CD14-positive monocyte (primary cell): ENCODE measurements around the gene CTNNA3. TPM values are rescaled to one million over a fixed set of nuclear protein-coding genes. Genes with fewer than 3 reads are reported as not detected.

Source experiments
- DNase-seq, 3 donors: peaks; one replicate each; pipeline ENCODE4 v3.0.0-alpha.2; 2011 to 2022
- H2AFZ ChIP-seq: 2 replicates; pipeline ENCODE4 v1.6.0; 2012; ENCODE audit warnings: mild to moderate bottlenecking, low read depth, low read length, inconsistent platforms; ENCODE audit not compliant: insufficient read depth, poor library complexity, severe bottlenecking
- H3K27ac ChIP-seq, 2 donors: 1 replicate in 1 of 2; 2 replicates in 1 of 2; pipeline ENCODE4 v1.5.1; 2012 to 2013; ENCODE audit warnings: low read length in 2 of 2, control low read depth in 1 of 2, inconsistent platforms in 1 of 2, low read depth in 1 of 2, mild to moderate bottlenecking in 1 of 2
- H3K27me3 ChIP-seq, 2 donors: one replicate each; pipeline versions ENCODE4 v1.6.0 to v1.6.1; 2011 to 2013; ENCODE audit warnings: low read length in 2 of 2; ENCODE audit not compliant: control insufficient read depth in 2 of 2, insufficient read depth in 2 of 2
- H3K36me3 ChIP-seq, 2 donors: replicated peaks in 1 of 2; 1 replicate in 1 of 2; 2 replicates in 1 of 2; pipeline versions ENCODE4 v1.5.1 to v1.6.1; 2012 to 2013; ENCODE audit warnings: low read length in 2 of 2, control low read depth in 1 of 2, inconsistent platforms in 1 of 2, mild to moderate bottlenecking in 1 of 2; ENCODE audit not compliant: insufficient read depth in 2 of 2, control insufficient read depth in 1 of 2
- H3K4me1 ChIP-seq, 2 donors: 1 replicate in 1 of 2; 2 replicates in 1 of 2; pipeline versions ENCODE4 v1.5.1 to v1.6.1; 2012 to 2013; ENCODE audit warnings: low read length in 2 of 2, control low read depth in 1 of 2, inconsistent platforms in 1 of 2, mild to moderate bottlenecking in 1 of 2, moderate library complexity in 1 of 2; ENCODE audit not compliant: insufficient read depth in 2 of 2, control insufficient read depth in 1 of 2
- H3K4me2 ChIP-seq: replicated peaks from 2 replicates; pipeline ENCODE3; 2012; ENCODE audit warnings: low read length, moderate library complexity, mild to moderate bottlenecking; ENCODE audit not compliant: poor library complexity, severe bottlenecking; ENCODE audit errors: extremely low read depth
- H3K4me3 ChIP-seq, 3 experiments: fragments of 200-600 bp in 1 of 3; sonication (generic) in 1 of 3; replicated peaks in 1 of 3; 1 replicate in 2 of 3; 2 replicates in 1 of 3; pipeline ENCODE4 v1.5.1; 2011 to 2013; ENCODE audit warnings: low read length in 3 of 3, mild to moderate bottlenecking in 3 of 3, control low read depth in 2 of 3, low read depth in 2 of 3, inconsistent platforms in 1 of 3, moderate library complexity in 1 of 3
- H3K79me2 ChIP-seq: 2 replicates; pipeline ENCODE4 v1.6.0; 2012; ENCODE audit warnings: mild to moderate bottlenecking, control low read depth, inconsistent platforms, low read length, moderate library complexity; ENCODE audit not compliant: insufficient read depth
- H3K9ac ChIP-seq: 2 replicates; pipeline ENCODE4 v1.6.0; 2017; ENCODE audit warnings: low read length, mild to moderate bottlenecking; ENCODE audit not compliant: insufficient read depth, poor library complexity, severe bottlenecking
- H3K9me3 ChIP-seq, 2 donors: replicated peaks in 1 of 2; 1 replicate in 1 of 2; 2 replicates in 1 of 2; pipeline versions ENCODE4 v1.5.1 to v1.6.1; 2012 to 2013; ENCODE audit warnings: low read length in 2 of 2, control low read depth in 1 of 2; ENCODE audit not compliant: control insufficient read depth in 1 of 2, insufficient read depth in 1 of 2
- H4K20me1 ChIP-seq: 2 replicates; pipeline ENCODE4 v1.6.0; 2012; ENCODE audit warnings: mild to moderate bottlenecking, low read length, control low read depth, moderate library complexity; ENCODE audit not compliant: insufficient read depth
- H3K27ac Mint-ChIP-seq, 7 donors: one replicate each; pipeline ENCODE4 v1.8.0; 2020; ENCODE audit warnings: mild to moderate bottlenecking in 7 of 7, mixed read lengths in 7 of 7, moderate library complexity in 6 of 7, inconsistent platforms in 2 of 7
- H3K27me3 Mint-ChIP-seq, 3 donors: one replicate each; pipeline ENCODE4 v1.8.0; 2021 to 2022; ENCODE audit warnings: low read depth in 3 of 3, mild to moderate bottlenecking in 3 of 3, mixed read lengths in 3 of 3, moderate library complexity in 3 of 3, inconsistent platforms in 1 of 3
- H3K36me3 Mint-ChIP-seq, 2 donors: one replicate each; pipeline ENCODE4 v1.8.0; 2020; ENCODE audit warnings: mixed read lengths in 2 of 2, inconsistent platforms in 1 of 2, mild to moderate bottlenecking in 1 of 2
- H3K4me1 Mint-ChIP-seq: one replicate; pipeline ENCODE4 v1.8.0; 2020; ENCODE audit warnings: mild to moderate bottlenecking, mixed read lengths
- H3K4me3 Mint-ChIP-seq, 2 donors: one replicate each; pipeline ENCODE4 v1.8.0; 2020; ENCODE audit warnings: mild to moderate bottlenecking in 2 of 2, mixed read lengths in 2 of 2, moderate library complexity in 1 of 2
- H3K9me3 Mint-ChIP-seq, 7 donors: one replicate each; pipeline ENCODE4 v1.8.0; 2020 to 2022; ENCODE audit warnings: mixed read lengths in 7 of 7, mild to moderate bottlenecking in 6 of 7, moderate library complexity in 6 of 7, inconsistent platforms in 2 of 7
- WGBS: methylation state at CpG from one replicate; pipeline ENCODE4 v1.1.5; 2013; ENCODE audit warnings: missing lambda C conversion rate; ENCODE audit not compliant: insufficient coverage; 5-methylcytosine and 5-hydroxymethylcytosine counted together
- intact Hi-C, 2 donors: fragments of 100-400 bp; cut with micrococcal nuclease; formaldehyde crosslinking; loops; one replicate each; pipeline versions ENCODE4 v1.15.0 to v1.15.1; 2023
- polyA plus RNA-seq, 3 donors: library from polyadenylated mRNA; depleted of rRNA in 1 of 3; unstranded in 2 of 3; stranded (reverse) in 1 of 3; fragments of 300-500 nt in 2 of 3; fragments of >200 nt in 1 of 3; fragmentation: Illumina TruSeq in 2 of 3; gene quantifications; 1 replicate in 2 of 3; 2 replicates in 1 of 3; pipeline ENCODE4 v1.2.3, GENCODE V29; 2012 to 2021
- TF ChIP-seq, protein P1 (sequence below): fragments of 200-600 bp; IDR thresholded peaks from one replicate; pipeline ENCODE4 v1.8.0; 2022; ENCODE audit warnings: antibody characterized with exemption, mild to moderate bottlenecking

CTNNA3 gene
- polyA plus RNA-seq, 3 donors: not detected

DNA sequence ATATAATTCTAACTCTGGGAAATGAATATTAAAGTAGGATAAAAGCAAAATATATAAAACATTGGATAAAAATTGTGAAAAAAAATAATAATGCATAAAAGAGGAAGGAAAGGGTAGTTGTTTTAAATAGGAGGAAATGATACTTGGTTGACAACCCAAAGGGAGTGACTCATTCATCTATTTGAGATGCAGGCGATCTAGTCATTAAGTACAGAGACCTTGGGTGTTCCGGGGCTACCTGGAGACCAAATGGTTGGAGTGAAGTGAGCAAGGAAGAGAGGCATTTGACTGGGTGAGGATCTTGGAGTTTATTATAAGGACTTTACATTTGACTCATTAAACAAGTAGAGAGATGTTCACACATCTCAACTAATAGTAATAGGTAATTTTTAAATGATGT is 659.2 kb downstream of the CTNNA3 start:
- Histone ChIP-seq H3K27ac (no peak overlapping the region), H3K79me2 (no peaks in the 10 kb centered on the region), H3K4me2 (no peak overlapping the region), H3K9ac (no peak overlapping the region), H3K4me1 (peaks cover 0 to 9% of the 10 kb centered on the region in 2 donors), H3K9me3 (no peaks in the 10 kb centered on the region), H2AFZ (no peak overlapping the region), H3K27me3 (no peaks in the 10 kb centered on the region), H4K20me1 (no peaks in the 10 kb centered on the region), H3K4me3 (no peak overlapping the region), H3K36me3 (no peaks in the 10 kb centered on the region)
- Mint-ChIP-seq H3K36me3 (no peaks in the 10 kb centered on the region), H3K27ac (peak overlapping the region in 1 of 7 donors; percentile 65), H3K4me1 (peaks cover 11% of the 10 kb centered on the region), H3K9me3 (peaks cover 0 to 3% (median 1%) of the 10 kb centered on the region in 7 donors), H3K27me3 (no peaks in the 10 kb centered on the region), H3K4me3 (peak overlapping the region in 1 of 2 donors; percentile 61)
- intact Hi-C loops: no loop called here
- WGBS: 14% methylated on average over 1 of the region's 2 CpGs
- peak in 2 of 3 donors; percentile 12 to 60 for DNase-seq
- TF ChIP-seq, protein P1, sequence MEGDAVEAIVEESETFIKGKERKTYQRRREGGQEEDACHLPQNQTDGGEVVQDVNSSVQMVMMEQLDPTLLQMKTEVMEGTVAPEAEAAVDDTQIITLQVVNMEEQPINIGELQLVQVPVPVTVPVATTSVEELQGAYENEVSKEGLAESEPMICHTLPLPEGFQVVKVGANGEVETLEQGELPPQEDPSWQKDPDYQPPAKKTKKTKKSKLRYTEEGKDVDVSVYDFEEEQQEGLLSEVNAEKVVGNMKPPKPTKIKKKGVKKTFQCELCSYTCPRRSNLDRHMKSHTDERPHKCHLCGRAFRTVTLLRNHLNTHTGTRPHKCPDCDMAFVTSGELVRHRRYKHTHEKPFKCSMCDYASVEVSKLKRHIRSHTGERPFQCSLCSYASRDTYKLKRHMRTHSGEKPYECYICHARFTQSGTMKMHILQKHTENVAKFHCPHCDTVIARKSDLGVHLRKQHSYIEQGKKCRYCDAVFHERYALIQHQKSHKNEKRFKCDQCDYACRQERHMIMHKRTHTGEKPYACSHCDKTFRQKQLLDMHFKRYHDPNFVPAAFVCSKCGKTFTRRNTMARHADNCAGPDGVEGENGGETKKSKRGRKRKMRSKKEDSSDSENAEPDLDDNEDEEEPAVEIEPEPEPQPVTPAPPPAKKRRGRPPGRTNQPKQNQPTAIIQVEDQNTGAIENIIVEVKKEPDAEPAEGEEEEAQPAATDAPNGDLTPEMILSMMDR: no peak

DNA sequence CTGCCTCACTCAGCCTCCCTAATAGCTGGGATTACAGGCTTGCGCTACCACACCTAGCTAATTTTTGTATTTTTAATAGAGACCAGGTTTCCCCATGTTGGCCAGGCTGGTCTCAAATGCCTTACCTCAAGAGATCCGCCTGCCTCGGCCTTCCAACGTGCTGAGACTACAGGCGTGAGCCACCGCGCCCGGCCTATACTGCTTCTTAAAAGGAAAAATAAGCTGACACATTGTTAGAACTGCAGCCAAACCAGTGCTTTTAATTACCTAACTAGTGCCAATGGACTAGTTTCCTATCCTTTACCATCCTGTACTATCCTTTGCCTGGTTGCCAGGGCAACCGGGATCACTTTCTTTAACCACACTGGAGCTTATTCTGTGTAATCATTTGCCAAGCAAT is 662.1 kb downstream of the CTNNA3 start:
- Mint-ChIP-seq H3K27me3 (peaks cover 0 to 2% (median 0%) of the 10 kb centered on the region in 3 donors), H3K9me3 (peaks cover 0 to 5% (median 1%) of the 10 kb centered on the region in 7 donors), H3K4me1 (peaks cover 11% of the 10 kb centered on the region), H3K36me3 (no peaks in the 10 kb centered on the region), H3K27ac (no peak overlapping the region), H3K4me3 (no peak overlapping the region)
- Histone ChIP-seq H4K20me1 (no peaks in the 10 kb centered on the region), H3K27ac (no peak overlapping the region), H3K79me2 (no peaks in the 10 kb centered on the region), H3K36me3 (no peaks in the 10 kb centered on the region), H3K27me3 (no peaks in the 10 kb centered on the region), H2AFZ (no peak overlapping the region), H3K9ac (no peak overlapping the region), H3K9me3 (no peaks in the 10 kb centered on the region), H3K4me1 (peaks cover 0 to 9% of the 10 kb centered on the region in 2 donors), H3K4me2 (no peak overlapping the region), H3K4me3 (no peak overlapping the region)
- TF ChIP-seq, protein P1: no peak
- 98% methylated on average over 7 of the region's 9 CpGs for WGBS
- intact Hi-C loops: no loop called here
- DNase-seq: no peak
